ENCODE data around the gene DPP9.
"Not testable (repeated sequence)": the region's sequence is repeated elsewhere in the genome, so short reads cannot be mapped to it uniquely, and the experiment has no call there.

DPP9 gene

GRCh38 chr19:4742723-4743646 is 19.3 kb upstream of the DPP9 start:
- DNase-seq (ENCODE audit: low read depth in 3 of 3, low spot score in 1 of 3): no peak

- no peak for DNase-seq (ENCODE audit: low read depth in 3 of 3, low spot score in 1 of 3)
Measured at GRCh38 chr19:4740092-4740491, 16.4 kb upstream of the DPP9 start.

- no peak for DNase-seq (ENCODE audit: low read depth in 3 of 3, low spot score in 1 of 3)
Measured at GRCh38 chr19:4738734-4739133, 15.1 kb upstream of the DPP9 start.

- DNase-seq (ENCODE audit: low read depth in 3 of 3, low spot score in 1 of 3): no peak
Measured at GRCh38 chr19:4737955-4738600, 14.4 kb upstream of the DPP9 start.

GRCh38 chr19:4733755-4734345 is 10.2 kb upstream of the DPP9 start:
- DNase-seq (ENCODE audit: low read depth in 3 of 3, low spot score in 1 of 3): no peak

GRCh38 chr19:4732680-4733114 is 9.1 kb upstream of the DPP9 start:
- peak in 2 of 3 donors; percentile 14 to 25 for DNase-seq (ENCODE audit: low read depth in 3 of 3, low spot score in 1 of 3)

- peak in 2 of 3 donors; percentile 46 to 54 for DNase-seq (ENCODE audit: low read depth in 3 of 3, low spot score in 1 of 3)
Measured at GRCh38 chr19:4730740-4731171, 7.1 kb upstream of the DPP9 start.

- DNase-seq (ENCODE audit: low read depth in 3 of 3, low spot score in 1 of 3): no peak
Measured at GRCh38 chr19:4728871-4729270, 5.2 kb upstream of the DPP9 start.

- no peak for DNase-seq (ENCODE audit: low read depth in 3 of 3, low spot score in 1 of 3)
Measured at GRCh38 chr19:4722671-4723594, 709 bp downstream of the DPP9 start.

- no peak for DNase-seq (ENCODE audit: low read depth in 3 of 3, low spot score in 1 of 3)
Measured at GRCh38 chr19:4721196-4721595, 2.4 kb downstream of the DPP9 start.

GRCh38 chr19:4720037-4720700 is 3.5 kb downstream of the DPP9 start:
- DNase-seq (ENCODE audit: low read depth in 3 of 3, low spot score in 1 of 3): no peak

GRCh38 chr19:4719499-4719866 is 4.2 kb downstream of the DPP9 start:
- DNase-seq (ENCODE audit: low read depth in 3 of 3, low spot score in 1 of 3): no peak

GRCh38 chr19:4717966-4718701 is 5.5 kb downstream of the DPP9 start:
- no peak for DNase-seq (ENCODE audit: low read depth in 3 of 3, low spot score in 1 of 3)

- no peak for DNase-seq (ENCODE audit: low read depth in 3 of 3, low spot score in 1 of 3)
Measured at GRCh38 chr19:4717191-4717965, 6.3 kb downstream of the DPP9 start.

- DNase-seq (ENCODE audit: low read depth in 3 of 3, low spot score in 1 of 3): no peak
Measured at GRCh38 chr19:4715529-4716221, 8.0 kb downstream of the DPP9 start.

- DNase-seq (ENCODE audit: low read depth in 3 of 3, low spot score in 1 of 3): not testable (repeated sequence)
Measured at GRCh38 chr19:4715178-4715528, 8.5 kb downstream of the DPP9 start.

GRCh38 chr19:4714016-4714415 is 9.6 kb downstream of the DPP9 start:
- DNase-seq (ENCODE audit: low read depth in 3 of 3, low spot score in 1 of 3): no peak

- DNase-seq (ENCODE audit: low read depth in 3 of 3, low spot score in 1 of 3): no peak
Measured at GRCh38 chr19:4713384-4713951, 10.2 kb downstream of the DPP9 start.
